ENCODE results near the gene ARMCX6. TPM values are rescaled to one million over a fixed set of nuclear protein-coding genes. Genes with fewer than 3 reads are reported as not detected.
"Not testable (repeated sequence)": the region's sequence is repeated elsewhere in the genome, so short reads cannot be mapped to it uniquely, and the experiment has no call there.

Gene ARMCX6
- 10 to 100 TPM; 36.1 to 44.6 TPM for total RNA-seq

DNA sequence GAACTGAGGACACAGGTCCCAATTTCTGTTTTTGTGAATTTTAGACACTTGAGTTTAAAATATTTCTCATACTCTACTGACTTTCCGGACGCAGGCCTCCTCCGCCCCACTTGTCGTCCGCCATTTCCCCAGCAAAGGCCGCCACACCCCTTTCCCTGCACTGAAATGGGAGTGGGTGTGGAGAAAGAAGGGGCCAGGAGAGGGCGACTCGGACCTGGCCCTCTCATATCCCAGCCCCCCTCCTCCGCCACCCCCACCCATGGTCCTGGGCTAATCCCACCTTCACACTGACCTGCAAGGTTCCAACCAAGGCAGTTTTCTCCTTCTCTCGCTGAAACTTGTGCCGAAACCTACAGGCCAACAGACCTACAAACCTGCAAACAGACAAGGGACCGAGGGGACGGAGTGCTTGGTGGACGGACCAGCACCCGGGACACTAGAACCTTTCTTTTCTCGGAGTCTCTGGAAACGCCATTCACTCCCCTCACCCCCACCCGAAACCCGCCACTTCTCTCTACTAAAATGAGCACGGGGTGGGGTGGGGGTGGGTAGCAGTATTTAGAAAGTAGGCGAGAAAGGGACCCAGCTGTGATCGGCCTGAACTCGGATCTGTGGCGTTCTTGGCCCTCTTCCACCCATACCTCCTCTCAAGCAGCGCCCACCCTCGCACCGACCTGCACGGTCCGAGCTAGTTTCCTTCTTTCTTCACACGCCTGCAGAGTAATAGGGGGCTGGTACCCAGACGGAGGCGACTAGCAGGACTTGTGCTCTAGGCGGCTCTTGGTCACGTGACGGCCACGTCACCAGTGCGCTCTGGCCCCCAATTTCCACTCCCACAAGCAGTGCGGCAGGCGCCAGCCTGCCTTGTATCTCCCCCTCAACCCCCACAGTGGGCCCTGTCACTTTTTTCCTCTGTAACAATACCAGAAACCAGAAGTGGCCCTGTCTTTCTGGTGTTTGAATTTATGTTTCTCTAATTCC is at the start of gene ARMCX6:
TSS of gene ARMCX6 (minus strand) at position 790 of the 981 bp plus-strand sequence. CDS start 1,380 bp downstream, outside the sequence.
- peak; percentile 61 to 67 for DNase-seq (ENCODE audit: low spot score in 2 of 2)
- peak; percentile 86 to 87 for ATAC-seq
- H3K27ac Mint-ChIP-seq: peak within 1 kb of the TSS; percentile 81 to 90
- H3K9me3 Mint-ChIP-seq: no peaks in the 10 kb centered on the region
- peaks cover 6 to 9% of the 10 kb centered on the region in 2 donors for H3K36me3 Mint-ChIP-seq

DNA sequence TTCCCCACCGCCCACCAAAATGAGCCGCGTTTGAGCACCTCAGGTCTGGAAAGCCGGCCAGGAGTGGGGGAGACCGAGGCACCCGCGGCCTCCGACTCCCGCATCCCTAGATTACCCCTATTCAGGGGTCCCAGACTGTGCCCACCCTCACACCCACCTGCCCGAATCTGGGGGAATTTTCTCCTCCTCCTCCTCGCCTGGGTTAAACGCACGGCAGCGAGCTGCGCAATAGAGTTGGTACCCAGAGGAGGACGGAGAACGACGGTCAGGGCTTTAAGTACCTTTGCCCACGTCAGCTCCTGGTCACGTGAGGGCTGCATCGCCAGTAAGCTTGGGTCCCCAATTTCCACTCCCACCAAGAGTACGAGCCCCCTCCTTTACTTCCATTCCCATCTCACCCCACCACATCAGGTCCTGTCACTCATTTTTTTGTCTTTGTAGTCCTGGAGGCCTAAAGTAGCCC is 41.8 kb upstream of the ARMCX6 start, which contains the start of gene ARMCX2:
TSS of gene ARMCX2 (minus strand) at position 250 of the 463 bp plus-strand sequence. CDS start 2,262 bp downstream, outside the sequence.
- Mint-ChIP-seq H3K36me3 (no peaks in the 10 kb centered on the region), H3K27ac (peak within 1 kb of the TSS in 1 of 2 donors; percentile 70), H3K9me3 (no peaks in the 10 kb centered on the region)
- ATAC-seq (peak; percentile 52 to 73), DNase-seq (ENCODE audit: low spot score in 2 of 2) (no peak)

GRCh38 chrX:101658661-101659491 is 41.1 kb upstream of the ARMCX6 start:
- DNase-seq (ENCODE audit: low spot score in 2 of 2) (peak; percentile 52 to 58), ATAC-seq (peak; percentile 87 to 88)
- H3K36me3 Mint-ChIP-seq: no peaks in the 10 kb centered on the region
- H3K27ac Mint-ChIP-seq: peak overlapping the region in 1 of 2 donors; percentile 70
- H3K9me3 Mint-ChIP-seq: no peaks in the 10 kb centered on the region

- no peaks in the 10 kb centered on the region for H3K36me3 Mint-ChIP-seq
- DNase-seq (ENCODE audit: low spot score in 2 of 2) (no peak), ATAC-seq (no peak)
- no peak overlapping the region for H3K27ac Mint-ChIP-seq
- H3K9me3 Mint-ChIP-seq: no peaks in the 10 kb centered on the region
These were observed 39.7 kb upstream of the ARMCX6 start for GRCh38 chrX:101657495-101657894.

DNA sequence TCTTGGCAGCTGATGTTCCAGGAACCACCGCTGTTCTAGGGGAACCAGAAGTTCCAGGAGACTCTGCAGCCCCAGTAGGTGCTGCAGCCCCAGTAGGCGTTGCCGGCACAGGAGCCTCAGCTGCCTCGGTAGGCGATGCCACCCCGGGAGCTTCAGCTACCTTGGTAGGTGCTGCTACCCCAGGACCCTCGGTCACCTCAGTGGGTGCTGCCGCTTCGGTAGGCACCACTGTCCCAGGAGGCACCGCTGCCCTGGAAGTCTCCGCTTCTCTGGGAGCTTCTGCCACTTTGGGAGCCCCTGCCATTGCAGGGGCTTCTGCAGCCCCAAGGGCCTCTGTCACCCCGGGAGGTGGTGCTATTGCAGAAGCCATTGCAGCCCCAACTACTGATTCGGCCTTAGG is 39.0 kb upstream of the ARMCX6 start:
- no peak for DNase-seq (ENCODE audit: low spot score in 2 of 2)
- H3K36me3 Mint-ChIP-seq: no peaks in the 10 kb centered on the region
- ATAC-seq: no peak
- no peak overlapping the region for H3K27ac Mint-ChIP-seq
- H3K9me3 Mint-ChIP-seq: no peaks in the 10 kb centered on the region

GRCh38 chrX:101655534-101655933 is 37.7 kb upstream of the ARMCX6 start:
- Mint-ChIP-seq H3K9me3 (no peaks in the 10 kb centered on the region), H3K36me3 (no peaks in the 10 kb centered on the region), H3K27ac (no peak overlapping the region)
- DNase-seq (ENCODE audit: low spot score in 2 of 2) (no peak), ATAC-seq (peak in 1 of 2 donors; percentile 17)

DNA sequence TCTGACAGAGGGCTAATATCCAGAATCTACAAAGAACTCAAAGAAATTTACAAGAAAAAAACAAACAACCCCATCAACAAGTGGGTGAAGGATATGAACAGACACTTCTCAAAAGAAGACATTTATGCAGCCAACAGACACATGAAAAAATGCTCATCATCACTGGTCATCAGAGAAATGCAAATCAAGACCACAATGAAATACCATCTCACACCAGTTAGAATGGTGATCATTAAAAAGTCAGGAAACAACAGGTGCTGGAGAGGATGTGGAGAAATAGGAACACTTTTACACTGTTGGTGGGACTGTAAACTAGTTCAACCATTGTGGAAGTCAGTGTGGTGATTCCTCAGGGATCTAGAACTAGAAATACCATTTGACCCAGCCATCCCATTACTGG is 29.9 kb upstream of the ARMCX6 start:
- not testable (repeated sequence) for ATAC-seq; H3K9me3 Mint-ChIP-seq; H3K36me3 Mint-ChIP-seq; DNase-seq (ENCODE audit: low spot score in 2 of 2); H3K27ac Mint-ChIP-seq

DNA sequence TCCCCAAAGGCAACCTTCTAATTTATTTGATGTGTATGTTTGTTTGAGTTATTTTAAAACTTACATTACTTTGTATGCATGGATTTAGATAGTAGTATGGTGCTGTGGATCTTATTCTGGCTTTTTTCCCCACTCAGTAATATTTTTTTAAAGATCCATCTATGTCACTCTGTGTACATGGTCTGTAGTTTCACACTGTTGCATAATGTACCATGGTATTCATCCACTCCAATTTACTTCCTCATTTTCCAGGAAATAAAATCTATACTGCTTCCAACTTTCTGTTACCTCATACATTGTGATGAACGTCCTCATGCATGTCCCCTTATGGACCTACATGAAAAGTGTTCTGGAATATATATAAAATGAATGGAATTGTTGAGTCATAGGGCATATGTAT is 24.3 kb upstream of the ARMCX6 start:
- no peaks in the 10 kb centered on the region for H3K9me3 Mint-ChIP-seq
- no peaks in the 10 kb centered on the region for H3K36me3 Mint-ChIP-seq
- DNase-seq (ENCODE audit: low spot score in 2 of 2): no peak
- H3K27ac Mint-ChIP-seq: no peak overlapping the region
- no peak for ATAC-seq

DNA sequence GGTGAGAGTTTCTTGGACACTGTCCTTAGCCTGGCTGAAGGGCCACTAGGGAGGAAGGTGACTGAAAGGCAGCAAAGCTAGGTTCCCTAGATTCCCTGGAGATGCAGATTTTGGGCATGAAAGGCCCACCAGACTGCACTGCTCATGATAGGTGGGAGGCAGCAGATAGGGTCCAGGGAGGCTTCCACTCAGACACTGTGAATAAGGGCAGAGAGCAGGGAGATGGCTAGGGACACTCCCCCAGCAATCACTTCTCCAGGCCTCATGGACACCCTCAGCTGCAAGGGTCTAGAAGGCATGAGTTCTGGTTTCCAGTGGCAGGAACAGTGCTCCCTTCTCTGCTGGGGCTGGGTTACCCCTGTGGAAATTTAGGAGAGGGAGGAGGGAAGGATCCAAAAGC is 21.8 kb upstream of the ARMCX6 start:
- DNase-seq (ENCODE audit: low spot score in 2 of 2) (no peak), ATAC-seq (no peak)
- no peaks in the 10 kb centered on the region for H3K36me3 Mint-ChIP-seq
- H3K27ac Mint-ChIP-seq: no peak overlapping the region
- H3K9me3 Mint-ChIP-seq: no peaks in the 10 kb centered on the region

- ATAC-seq (peak; percentile 11 to 21), DNase-seq (ENCODE audit: low spot score in 2 of 2) (peak in 1 of 2 donors; percentile 7)
- Mint-ChIP-seq H3K9me3 (no peaks in the 10 kb centered on the region), H3K36me3 (peaks cover 22 to 26% of the 10 kb centered on the region in 2 donors), H3K27ac (peak overlapping the region in 1 of 2 donors; percentile 81)
These were observed 1.6 kb upstream of the ARMCX6 start for GRCh38 chrX:101619364-101619763.

DNA sequence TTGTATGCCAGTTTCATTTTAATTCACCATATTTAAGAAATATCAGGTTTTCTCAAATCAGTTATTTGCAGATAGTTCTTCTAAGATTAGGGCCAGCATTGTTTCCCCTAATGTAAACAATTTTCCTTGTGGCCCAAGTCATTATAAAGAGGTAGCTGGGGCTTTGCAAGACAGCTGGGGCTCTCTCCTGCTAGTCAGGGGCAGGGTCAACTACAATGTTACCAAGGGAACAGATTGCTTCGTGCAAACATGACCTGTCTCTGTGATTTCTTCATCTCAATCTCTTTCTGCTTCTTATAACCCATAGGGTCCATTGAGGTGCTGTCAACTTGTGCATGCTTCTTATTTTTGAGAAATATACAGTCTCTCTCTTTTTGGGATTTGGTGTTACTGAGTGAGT is 12.1 kb downstream of the ARMCX6 start:
- DNase-seq (ENCODE audit: low spot score in 2 of 2) (no peak), ATAC-seq (no peak)
- Mint-ChIP-seq H3K36me3 (no peaks in the 10 kb centered on the region), H3K27ac (no peak overlapping the region), H3K9me3 (no peaks in the 10 kb centered on the region)

GRCh38 chrX:101605146-101605545 is 12.7 kb downstream of the ARMCX6 start:
- no peak overlapping the region for H3K27ac Mint-ChIP-seq
- H3K9me3 Mint-ChIP-seq: no peaks in the 10 kb centered on the region

GRCh38 chrX:101602077-101602476 is 15.7 kb downstream of the ARMCX6 start:
- Mint-ChIP-seq H3K27ac (no peak overlapping the region), H3K9me3 (no peaks in the 10 kb centered on the region), H3K36me3 (no peaks in the 10 kb centered on the region)
- ATAC-seq: no peak
- DNase-seq (ENCODE audit: low spot score in 2 of 2): no peak

More at GRCh38 chrX:101605146-101605545, 12.7 kb downstream of the ARMCX6 start:
- ATAC-seq: no peak
- DNase-seq (ENCODE audit: low spot score in 2 of 2): no peak
- no peaks in the 10 kb centered on the region for H3K36me3 Mint-ChIP-seq

GRCh38 chrX:101599592-101599991 is 18.2 kb downstream of the ARMCX6 start:
- ATAC-seq; H3K9me3 Mint-ChIP-seq; H3K36me3 Mint-ChIP-seq; DNase-seq (ENCODE audit: low spot score in 2 of 2); H3K27ac Mint-ChIP-seq: not testable (repeated sequence)

DNA sequence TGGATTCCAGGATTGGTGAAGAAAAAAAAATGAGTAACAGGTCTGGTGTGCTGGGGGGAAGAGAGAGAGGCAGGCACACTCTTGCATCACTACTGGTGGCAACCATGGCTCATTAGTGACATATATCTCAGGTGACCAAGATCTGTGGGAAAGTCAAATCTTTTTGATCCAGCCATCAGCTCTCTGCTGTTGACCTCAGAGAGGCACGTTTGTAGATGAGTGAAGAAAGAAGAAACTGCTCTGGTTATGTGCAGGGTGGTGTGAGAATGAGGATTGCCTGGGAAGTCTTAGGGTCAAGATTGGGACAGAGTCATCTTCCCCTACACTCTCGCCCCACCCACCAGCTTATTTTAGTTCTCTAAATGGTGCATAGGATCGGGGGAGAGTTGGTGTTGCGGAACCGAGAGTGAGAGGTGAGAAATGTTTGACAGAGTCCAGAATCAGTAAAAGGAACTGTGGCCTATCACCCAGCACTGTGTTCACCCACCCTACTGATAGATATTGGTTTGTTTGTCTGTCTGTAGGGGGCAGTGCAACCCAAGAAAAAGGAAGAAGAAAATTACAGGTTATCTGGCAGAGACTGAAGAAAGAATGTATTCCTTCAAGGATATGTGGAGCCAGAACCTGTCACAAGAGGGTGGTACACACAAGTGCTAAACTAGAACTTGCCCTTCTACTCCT is 21.9 kb downstream of the ARMCX6 start:
- ATAC-seq (peak; percentile 76 to 78), DNase-seq (ENCODE audit: low spot score in 2 of 2) (peak in 1 of 2 donors; percentile 40)
- H3K9me3 Mint-ChIP-seq: no peaks in the 10 kb centered on the region
- H3K27ac Mint-ChIP-seq: peak overlapping the region in 1 of 2 donors; percentile 8
- no peaks in the 10 kb centered on the region for H3K36me3 Mint-ChIP-seq
